HCT116 (cell line): ENCODE results near the gene IFIT3. TPM values are rescaled to one million over a fixed set of nuclear protein-coding genes. Genes with fewer than 3 reads are reported as not detected.

ENCODE experiments used
- ATAC-seq: fragments of 200-7000 bp; cut with Tn5 transposase; 2 replicates; pipeline ENCODE4 v1.9.1; 2020; ENCODE audit warnings: mild to moderate bottlenecking, moderate library complexity
- BruUV-seq: library from RNA; stranded (reverse); fragments of 400-500 nt; replicated peaks from 2 replicates; lab custom pipeline; 2021; lab: Mats Ljungman, UMichigan
- CTCF ChIA-PET: fragments of 300-600 bp; sonication (Branson Sonifier 250); formaldehyde crosslinking; loops from one replicate; lab custom pipeline; 2021; ENCODE audit warnings: antibody characterized with exemption; lab: Charles Lee
- POLR2A ChIA-PET: fragments of 300-600, 350-600 bp; sonication (Branson Sonifier 250); formaldehyde crosslinking; loops from one replicate; lab custom pipeline; 2021; ENCODE audit warnings: antibody characterized with exemption; lab: Charles Lee
- RAD21 ChIA-PET, 2 experiments: fragments of 300-600 bp; sonication (Branson Sonifier 250); formaldehyde crosslinking; loops; one replicate each; lab custom pipeline; 2023; ENCODE audit warnings: low total read pairs in 2 of 2; ENCODE audit not compliant: uncharacterized antibody in 2 of 2, unreplicated experiment in 2 of 2, low non-redundant PET in 1 of 2; lab: Charles Lee
- DNase-seq: peaks from one replicate; pipeline ENCODE4 v3.0.0-alpha.2; 2010; ENCODE audit warnings: low read depth, low spot score
- H2AFZ ChIP-seq: fragments of 200-600 bp; shearing (Covaris generic), sonication (generic); 2 replicates; pipeline ENCODE4 v1.6.1; 2017; ENCODE audit warnings: low read depth, mixed run types, mixed read lengths, antibody characterized with exemption, low read length; ENCODE audit not compliant: poor library complexity, severe bottlenecking
- H3K27ac ChIP-seq: 2 replicates; pipeline ENCODE4 v1.5.1; 2012; ENCODE audit warnings: low read depth, low read length
- H3K27me3 ChIP-seq: fragments of 200-600 bp; sonication (generic); 2 replicates; pipeline ENCODE4 v1.6.1; 2016; ENCODE audit warnings: mixed run types, low read length, mixed read lengths; ENCODE audit not compliant: insufficient read depth
- H3K36me3 ChIP-seq, 2 experiments: fragments of 200-500 bp in 1 of 2; fragments of 200-600 bp in 1 of 2; sonication (Bioruptor generic) in 1 of 2; sonication (generic) in 1 of 2; 2 replicates each; pipeline versions ENCODE4 v1.5.1 to v1.6.1; 2014 to 2016; ENCODE audit warnings: low read length in 2 of 2, inconsistent platforms in 1 of 2, mixed read lengths in 1 of 2, mixed run types in 1 of 2; ENCODE audit not compliant: insufficient read depth in 2 of 2, control insufficient read depth in 1 of 2
- H3K4me1 ChIP-seq, 2 experiments: fragments of 200-600 bp in 1 of 2; sonication (generic) in 1 of 2; 2 replicates each; pipeline versions ENCODE4 v1.5.1 to v1.6.1; 2012 to 2017; ENCODE audit warnings: low read length in 2 of 2, inconsistent platforms in 1 of 2, mild to moderate bottlenecking in 1 of 2, mixed read lengths in 1 of 2, mixed run types in 1 of 2, moderate library complexity in 1 of 2; ENCODE audit not compliant: insufficient read depth in 2 of 2, control insufficient read depth in 1 of 2
- H3K4me2 ChIP-seq: fragments of 200-600 bp; sonication (generic); 2 replicates; pipeline ENCODE4 v1.6.1; 2017; ENCODE audit warnings: mixed run types, low read length, mixed read lengths
- H3K4me3 ChIP-seq, 2 experiments: fragments of 200-600 bp in 1 of 2; sonication (generic) in 1 of 2; replicated peaks in 1 of 2; 2 replicates each; pipeline ENCODE4 v1.5.1; 2011 to 2016; ENCODE audit warnings: low read length in 2 of 2, control low read depth in 1 of 2, low read depth in 1 of 2, mild to moderate bottlenecking in 1 of 2, mixed read lengths in 1 of 2, mixed run types in 1 of 2
- H3K79me2 ChIP-seq: fragments of 200-600 bp; sonication (generic); 2 replicates; pipeline ENCODE4 v1.6.1; 2017; ENCODE audit warnings: mild to moderate bottlenecking, mixed run types, low read length, moderate library complexity, mixed read lengths; ENCODE audit not compliant: insufficient read depth
- H3K9ac ChIP-seq: fragments of 200-600 bp; sonication (generic); 2 replicates; pipeline ENCODE4 v1.6.1; 2016; ENCODE audit warnings: low read length, mixed read lengths
- H3K9me2 ChIP-seq: fragments of 200-600 bp; sonication (generic), shearing (Covaris generic); 2 replicates; pipeline ENCODE4 v1.6.1; 2017; ENCODE audit warnings: mixed run types, mild to moderate bottlenecking, moderate library complexity; ENCODE audit not compliant: insufficient read depth
- H3K9me3 ChIP-seq, 2 experiments: fragments of 200-500 bp in 1 of 2; fragments of 200-600 bp in 1 of 2; sonication (Bioruptor generic) in 1 of 2; sonication (generic) in 1 of 2; 2 replicates each; pipeline ENCODE4 v1.6.1; 2014 to 2017; ENCODE audit warnings: low read length in 2 of 2, mixed read lengths in 2 of 2, inconsistent platforms in 1 of 2, low read depth in 1 of 2, mild to moderate bottlenecking in 1 of 2, mixed run types in 1 of 2, moderate library complexity in 1 of 2; ENCODE audit not compliant: control insufficient read depth in 1 of 2, insufficient read depth in 1 of 2
- H4K20me1 ChIP-seq: fragments of 200-600 bp; sonication (generic), shearing (Covaris generic); 2 replicates; pipeline ENCODE4 v1.6.1; 2017; ENCODE audit warnings: mixed run types, mild to moderate bottlenecking, moderate library complexity; ENCODE audit not compliant: insufficient read depth
- CBX3 ChIP-seq: IDR thresholded peaks from 2 replicates; pipeline ENCODE4 v1.6.1; 2012; ENCODE audit warnings: low read depth
- CEBPB ChIP-seq: IDR thresholded peaks from 2 replicates; pipeline ENCODE4 v1.6.1; 2012; ENCODE audit warnings: low read depth
- EGR1 ChIP-seq: IDR thresholded peaks from 2 replicates; pipeline ENCODE4 v1.6.1; 2012; ENCODE audit warnings: low read depth
- ELF1 ChIP-seq: IDR thresholded peaks from 2 replicates; pipeline ENCODE4 v1.6.1; 2012; ENCODE audit warnings: low read depth, borderline replicate concordance
- EZH2 ChIP-seq: fragments of 200-600 bp; sonication (generic); IDR thresholded peaks from 2 replicates; pipeline ENCODE4 v1.6.1; 2017; ENCODE audit warnings: antibody characterized with exemption, mixed run types
- EZH2phosphoT487 ChIP-seq: fragments of 200-600 bp; IDR thresholded peaks from 2 replicates; pipeline ENCODE4 v1.6.1; 2018; ENCODE audit warnings: antibody characterized with exemption, borderline replicate concordance
- FOSL1 ChIP-seq: IDR thresholded peaks from 2 replicates; pipeline ENCODE4 v1.6.1; 2012; ENCODE audit warnings: low read depth
- JUND ChIP-seq: IDR thresholded peaks from 2 replicates; pipeline ENCODE4 v1.6.1; 2012
- POLR2A ChIP-seq: IDR thresholded peaks from 2 replicates; pipeline ENCODE4 v1.7.0; 2011; ENCODE audit warnings: borderline replicate concordance; ENCODE audit not compliant: insufficient read depth, insufficient read length; ENCODE audit errors: extremely low read depth
- POLR2AphosphoS5 ChIP-seq: IDR thresholded peaks from 2 replicates; pipeline ENCODE4 v1.6.1; 2011; ENCODE audit warnings: mild to moderate bottlenecking, low read depth, low read length, moderate library complexity
- SIN3A ChIP-seq: IDR thresholded peaks from 2 replicates; pipeline ENCODE4 v1.6.1; 2012; ENCODE audit warnings: low read depth
- SP1 ChIP-seq: IDR thresholded peaks from 2 replicates; pipeline ENCODE4 v1.6.1; 2012; ENCODE audit warnings: low read depth
- SRF ChIP-seq: IDR thresholded peaks from 2 replicates; pipeline ENCODE4 v1.6.1; 2012; ENCODE audit warnings: low read depth
- TCF7L2 ChIP-seq: IDR thresholded peaks from 2 replicates; pipeline ENCODE4 v1.7.0; 2011; ENCODE audit warnings: borderline replicate concordance, inconsistent platforms; ENCODE audit not compliant: insufficient read depth, insufficient read length; ENCODE audit errors: extremely low read depth
- YY1 ChIP-seq: IDR thresholded peaks from 2 replicates; pipeline ENCODE4 v1.6.1; 2011; ENCODE audit warnings: low read length, low read depth, moderate library complexity, mild to moderate bottlenecking; ENCODE audit not compliant: insufficient replicate concordance; ENCODE audit errors: extremely low read depth
- ZFX ChIP-seq: fragments of 450-650 bp; IDR thresholded peaks from 2 replicates; pipeline ENCODE4 v1.6.1; 2017
- ZNF274 ChIP-seq: fragments of 200-500 bp; sonication (Bioruptor generic); IDR thresholded peaks from 2 replicates; pipeline ENCODE4 v1.6.1; 2014; ENCODE audit warnings: mild to moderate bottlenecking, low read depth, low read length, inconsistent platforms
- intact Hi-C: fragments of 100-400 bp; cut with micrococcal nuclease; formaldehyde crosslinking; loops from 2 replicates; pipeline ENCODE4 v1.10.0; 2022
- total RNA-seq: library from RNA; stranded (reverse); gene quantifications from one replicate; pipeline ENCODE4 v1.2.1, GENCODE V29; 2021; ENCODE audit not compliant: unreplicated experiment
- TF ChIP-seq, protein P1 (sequence below): IDR thresholded peaks from 2 replicates; pipeline ENCODE4 v1.6.1; 2012
- TF ChIP-seq, protein P2 (sequence below), 3 experiments: fragments of 200-600 bp in 1 of 3; sonication (generic) in 1 of 3; IDR thresholded peaks in 2 of 3; conservative IDR thresholded peaks in 1 of 3; 2 replicates each; pipeline ENCODE4 v1.5.1; 2012 to 2017; ENCODE audit warnings: low read depth in 2 of 3, low read length in 2 of 3, antibody characterized with exemption in 1 of 3, borderline replicate concordance in 1 of 3, control low read depth in 1 of 3, mild to moderate bottlenecking in 1 of 3, mixed read lengths in 1 of 3, mixed run types in 1 of 3, moderate library complexity in 1 of 3; ENCODE audit not compliant: insufficient read depth in 1 of 3

The IFIT3 gene
- total RNA-seq, 1 experiment from 2014 or later, result 1.1 TPM

DNA sequence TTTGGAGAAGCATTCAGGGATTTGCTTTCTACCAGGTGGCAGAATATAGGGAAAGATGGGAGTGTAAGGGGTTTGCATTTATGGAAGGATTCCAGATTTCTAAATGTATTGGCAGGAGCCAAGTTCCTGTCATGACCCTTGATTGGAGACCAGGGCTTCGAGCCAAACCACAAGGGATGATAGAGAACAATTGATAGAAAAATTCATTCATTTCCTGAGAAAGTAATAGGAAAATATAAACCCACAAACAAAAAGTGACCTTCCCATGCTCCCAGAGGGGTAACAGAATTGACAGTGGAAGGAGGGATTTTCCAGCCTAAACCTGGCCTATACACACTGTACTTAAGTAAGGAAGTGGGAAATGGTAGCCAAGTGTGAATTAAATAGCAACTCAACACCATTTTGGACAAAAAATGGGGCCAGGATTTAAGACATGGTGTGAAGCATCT lies 48.4 kb upstream of the IFIT3 start:
- peak; percentile 16; the same call in 1 of the 2 replicates for ATAC-seq
- no peak for DNase-seq
- H3K4me3 ChIP-seq, result 0 out of 4 replicates have a peak overlapping the region, but pooled peaks of 1 of the 2 experiments have one; percentile 5
- TF ChIP-seq JUND (peak; percentile 17; the same call in 1 of the 2 replicates), POLR2A (no peak), POLR2AphosphoS5 (peak; percentile 14; the same call in 1 of the 2 replicates)
- no peaks in the 10 kb centered on the region for H3K9me3 ChIP-seq
- H3K4me1 ChIP-seq, result peaks cover 50 to 61% of the 10 kb centered on the region in 2 experiments
- H3K27me3 ChIP-seq, result no peaks in the 10 kb centered on the region
- RAD21 ChIA-PET, result no interaction called here
- no peaks in the 10 kb centered on the region for H3K9me2 ChIP-seq
- no peaks in the 10 kb centered on the region for H4K20me1 ChIP-seq
- H3K4me2 ChIP-seq, result peak overlapping the region; percentile 61
- H3K27ac ChIP-seq, result peak overlapping the region; percentile 68
- no TSS peak for BruUV-seq
- intact Hi-C loops, result no loop called here
- no peaks in the 10 kb centered on the region for H3K79me2 ChIP-seq
- POLR2A ChIA-PET, result no interaction called here
- no peak overlapping the region for H3K9ac ChIP-seq
- no peaks in the 10 kb centered on the region for H3K36me3 ChIP-seq
- CTCF ChIA-PET, result no interaction called here
- peak overlapping the region; percentile 97 for H2AFZ ChIP-seq

DNA sequence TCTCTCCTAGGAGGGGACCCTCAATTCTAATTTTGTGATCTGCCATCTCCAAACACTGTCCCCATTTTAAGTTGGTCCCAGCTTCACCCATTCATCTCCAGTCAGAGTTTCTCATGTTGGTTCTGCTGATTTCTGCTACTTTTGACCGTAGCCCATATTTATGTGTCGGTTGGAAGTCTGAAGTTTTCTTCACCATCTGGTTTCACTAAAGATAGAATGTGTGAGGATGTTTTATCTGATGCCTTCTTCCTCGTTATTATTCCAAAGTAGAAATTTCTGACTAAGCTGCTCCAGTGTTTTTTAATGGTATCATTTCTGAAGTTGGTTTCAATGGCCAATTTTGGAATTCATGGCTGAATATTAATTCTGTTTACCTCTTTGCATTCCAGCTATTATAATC lies 47.3 kb upstream of the IFIT3 start:
- ChIA-PET POLR2A (no interaction called here), RAD21 (no interaction called here), CTCF (no interaction called here)
- intact Hi-C loops, result no loop called here
- no TSS peak for BruUV-seq
- Histone ChIP-seq H3K27ac (no peak overlapping the region), H3K79me2 (no peaks in the 10 kb centered on the region), H2AFZ (no peak overlapping the region), H3K4me1 (peaks cover 52 to 71% of the 10 kb centered on the region in 2 experiments), H3K27me3 (no peaks in the 10 kb centered on the region), H3K36me3 (no peaks in the 10 kb centered on the region), H4K20me1 (no peaks in the 10 kb centered on the region), H3K9ac (no peak overlapping the region), H3K4me2 (no peak overlapping the region), H3K9me3 (no peaks in the 10 kb centered on the region), H3K9me2 (no peaks in the 10 kb centered on the region), H3K4me3 (no peak overlapping the region)
- ATAC-seq (no peak), DNase-seq (no peak)
- no peak for TF ChIP-seq TCF7L2
- no peak for TF ChIP-seq EGR1
- no peak for TF ChIP-seq FOSL1
- TF ChIP-seq, protein P1, sequence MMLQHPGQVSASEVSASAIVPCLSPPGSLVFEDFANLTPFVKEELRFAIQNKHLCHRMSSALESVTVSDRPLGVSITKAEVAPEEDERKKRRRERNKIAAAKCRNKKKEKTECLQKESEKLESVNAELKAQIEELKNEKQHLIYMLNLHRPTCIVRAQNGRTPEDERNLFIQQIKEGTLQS, result no peak
- no peak for TF ChIP-seq CEBPB
- no peak for TF ChIP-seq ELF1
- no peak for TF ChIP-seq EZH2
- no peak for TF ChIP-seq SP1
- TF ChIP-seq CBX3, result no peak
- no peak for TF ChIP-seq ZFX
- TF ChIP-seq SIN3A, result no peak
- TF ChIP-seq, protein P2, sequence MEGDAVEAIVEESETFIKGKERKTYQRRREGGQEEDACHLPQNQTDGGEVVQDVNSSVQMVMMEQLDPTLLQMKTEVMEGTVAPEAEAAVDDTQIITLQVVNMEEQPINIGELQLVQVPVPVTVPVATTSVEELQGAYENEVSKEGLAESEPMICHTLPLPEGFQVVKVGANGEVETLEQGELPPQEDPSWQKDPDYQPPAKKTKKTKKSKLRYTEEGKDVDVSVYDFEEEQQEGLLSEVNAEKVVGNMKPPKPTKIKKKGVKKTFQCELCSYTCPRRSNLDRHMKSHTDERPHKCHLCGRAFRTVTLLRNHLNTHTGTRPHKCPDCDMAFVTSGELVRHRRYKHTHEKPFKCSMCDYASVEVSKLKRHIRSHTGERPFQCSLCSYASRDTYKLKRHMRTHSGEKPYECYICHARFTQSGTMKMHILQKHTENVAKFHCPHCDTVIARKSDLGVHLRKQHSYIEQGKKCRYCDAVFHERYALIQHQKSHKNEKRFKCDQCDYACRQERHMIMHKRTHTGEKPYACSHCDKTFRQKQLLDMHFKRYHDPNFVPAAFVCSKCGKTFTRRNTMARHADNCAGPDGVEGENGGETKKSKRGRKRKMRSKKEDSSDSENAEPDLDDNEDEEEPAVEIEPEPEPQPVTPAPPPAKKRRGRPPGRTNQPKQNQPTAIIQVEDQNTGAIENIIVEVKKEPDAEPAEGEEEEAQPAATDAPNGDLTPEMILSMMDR (IDR thresholded peaks at IDR 0.05 in 2 of 3, conservative IDR thresholded peaks at IDR 0.05 in 1 of 3; ENCODE audit: borderline replicate concordance in 1 of 3, insufficient read depth in 1 of 3, low read depth in 2 of 3, low read length in 2 of 3), result no peak
- TF ChIP-seq ZNF274, result no peak
- no peak for TF ChIP-seq SRF
- no peak for TF ChIP-seq YY1
- TF ChIP-seq POLR2A, result no peak
- no peak for TF ChIP-seq EZH2phosphoT487
